Stimulated activated CD8-positive, alpha-beta memory T cell treated with anti-CD3 and anti-CD28 coated beads, Interleukin-7, amount 100 ng/mL, for 48 hours (primary cell): Measurements from ENCODE around the gene COX4I1.
"Not testable (repeated sequence)": the region's sequence is repeated elsewhere in the genome, so short reads cannot be mapped to it uniquely, and the experiment has no call there.

Experiments used
- DNase-seq, 2 donors: peaks; one replicate each; pipeline ENCODE4 v3.0.0-alpha.2; 2020; ENCODE audit warnings: low read depth in 1 of 2; ENCODE audit errors: extremely low read depth in 1 of 2

COX4I1 gene

DNA sequence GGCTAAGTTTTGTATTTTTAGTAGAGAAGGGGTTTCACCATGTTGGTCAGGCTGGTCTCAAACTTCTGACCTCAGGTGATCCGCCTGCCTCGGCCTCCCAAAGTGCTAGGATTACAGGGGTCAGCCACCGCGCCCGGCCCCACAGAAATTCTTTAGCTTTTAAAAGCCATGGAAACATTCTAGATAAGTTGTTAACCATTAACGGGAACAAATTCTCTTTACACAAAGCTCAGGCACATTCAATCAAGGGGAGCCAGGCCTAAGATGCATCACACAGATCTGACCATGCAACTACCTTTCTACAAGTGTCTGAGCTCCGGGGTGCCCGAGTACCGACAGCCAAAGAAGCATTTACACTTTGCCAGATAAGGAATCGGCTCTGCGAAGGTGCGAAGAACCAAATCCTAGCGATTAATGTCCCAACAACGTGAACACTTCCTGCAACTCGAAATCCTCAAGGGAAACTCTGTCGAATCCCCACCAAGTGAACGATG lies 1.2 kb upstream of the COX4I1 start:
- no peak for DNase-seq

DNA sequence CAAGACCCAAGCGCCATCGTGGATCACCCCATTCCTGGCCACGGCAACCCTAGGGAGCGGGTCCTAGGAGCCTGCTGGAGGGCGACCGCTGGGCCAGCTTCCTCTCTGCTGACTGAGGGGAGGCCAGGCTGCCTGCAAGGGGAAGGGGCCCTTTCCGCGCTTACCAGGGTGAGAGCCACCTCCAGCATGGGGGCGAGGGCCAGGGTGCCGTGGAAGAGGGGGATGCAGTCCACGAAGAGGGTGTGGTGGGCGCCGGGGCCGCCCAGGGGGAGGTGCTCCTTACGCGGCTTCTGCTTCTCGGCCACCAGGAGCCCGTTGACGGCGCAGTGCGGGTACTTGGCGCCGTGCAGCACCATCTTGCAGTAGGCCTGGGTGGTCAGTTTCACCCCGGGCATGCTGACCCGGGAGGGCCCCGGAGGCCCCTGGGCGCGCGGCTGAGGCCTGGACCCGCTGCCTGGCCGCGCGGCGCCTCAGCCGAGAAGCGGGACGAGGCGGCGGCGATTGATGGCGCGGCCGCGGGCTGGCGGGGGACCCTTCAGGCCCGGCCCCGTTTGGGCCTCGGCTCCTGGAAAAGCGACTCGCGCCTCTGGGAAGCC lies 496 bp upstream of the COX4I1 start:
- peak in 1 of 2 donors; percentile 11 for DNase-seq

DNA sequence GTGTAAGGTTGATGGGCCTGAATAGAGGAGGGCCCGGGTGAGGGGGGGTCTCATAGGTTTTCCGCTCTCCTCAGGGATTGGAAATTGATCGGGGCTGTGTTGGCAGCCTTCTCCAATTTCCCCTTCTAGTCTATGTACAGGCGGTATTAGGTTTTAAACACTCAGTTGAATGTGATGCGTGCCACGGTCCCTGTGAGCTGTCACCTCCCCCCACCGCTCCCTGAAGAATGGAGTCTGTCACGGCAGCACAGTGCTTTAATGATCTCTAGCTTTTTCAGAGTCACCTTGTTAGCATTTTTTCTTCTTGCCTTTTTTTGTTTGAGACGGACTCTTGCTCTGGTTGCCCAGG lies 800 bp downstream of the COX4I1 start:
- no peak for DNase-seq

DNA sequence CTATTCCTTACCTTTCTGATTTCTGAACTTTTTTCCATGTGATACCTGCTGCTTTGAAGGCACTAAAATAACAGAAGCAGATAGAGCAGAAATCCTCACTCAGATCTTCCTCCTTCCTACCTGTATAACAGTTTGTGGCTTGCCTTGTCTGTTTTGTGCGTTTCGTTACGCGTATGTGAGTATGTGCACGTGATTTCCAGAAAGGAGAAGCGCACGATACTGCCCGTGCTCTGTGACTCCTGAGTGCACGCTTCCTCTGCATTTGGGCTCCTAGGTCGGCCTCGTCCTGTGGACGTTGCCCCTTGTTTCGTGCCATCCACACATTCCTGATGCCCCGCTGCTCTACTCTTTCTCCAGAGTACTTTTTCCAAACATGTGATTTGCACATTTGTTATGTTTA lies 4.1 kb downstream of the COX4I1 start:
- no peak for DNase-seq

DNA sequence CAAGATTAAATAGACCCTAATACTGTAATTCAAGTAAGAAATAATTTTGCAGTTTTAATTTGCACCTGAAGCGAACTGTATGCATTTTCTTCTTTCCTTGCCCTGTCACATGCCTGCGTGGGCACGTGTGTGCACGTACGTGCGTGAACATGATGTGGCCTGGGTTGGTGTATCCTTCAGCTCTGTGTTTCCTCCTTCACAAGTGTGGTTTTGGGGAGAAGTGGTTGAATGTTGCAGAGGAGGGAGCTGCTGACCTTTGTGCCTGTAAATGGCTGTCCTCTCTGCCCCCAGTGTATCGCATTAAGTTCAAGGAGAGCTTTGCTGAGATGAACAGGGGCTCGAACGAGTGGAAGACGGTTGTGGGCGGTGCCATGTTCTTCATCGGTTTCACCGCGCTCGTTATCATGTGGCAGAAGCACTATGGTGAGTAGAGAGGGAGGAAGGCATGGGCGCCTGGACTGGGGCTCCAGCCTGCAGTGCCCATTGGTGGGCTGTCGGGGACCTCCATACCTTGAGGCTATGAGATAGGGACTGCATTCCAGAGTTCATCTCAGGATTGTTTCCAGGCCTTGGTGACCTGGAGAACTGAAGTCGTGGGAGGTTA lies 6.0 kb downstream of the COX4I1 start:
- DNase-seq = no peak

DNA sequence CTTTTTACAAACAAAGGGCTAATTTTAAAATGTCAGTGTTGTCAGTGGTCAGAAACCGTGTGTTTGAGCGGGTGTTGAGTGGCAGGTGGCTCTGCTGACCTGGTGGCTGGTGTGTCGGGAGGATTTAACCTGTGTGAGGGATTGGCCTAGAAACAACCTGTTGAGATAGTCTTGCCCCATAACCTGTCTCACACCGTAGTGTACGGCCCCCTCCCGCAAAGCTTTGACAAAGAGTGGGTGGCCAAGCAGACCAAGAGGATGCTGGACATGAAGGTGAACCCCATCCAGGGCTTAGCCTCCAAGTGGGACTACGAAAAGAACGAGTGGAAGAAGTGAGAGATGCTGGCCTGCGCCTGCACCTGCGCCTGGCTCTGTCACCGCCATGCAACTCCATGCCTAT lies 7.0 kb downstream of the COX4I1 start:
- no peak for DNase-seq

DNA sequence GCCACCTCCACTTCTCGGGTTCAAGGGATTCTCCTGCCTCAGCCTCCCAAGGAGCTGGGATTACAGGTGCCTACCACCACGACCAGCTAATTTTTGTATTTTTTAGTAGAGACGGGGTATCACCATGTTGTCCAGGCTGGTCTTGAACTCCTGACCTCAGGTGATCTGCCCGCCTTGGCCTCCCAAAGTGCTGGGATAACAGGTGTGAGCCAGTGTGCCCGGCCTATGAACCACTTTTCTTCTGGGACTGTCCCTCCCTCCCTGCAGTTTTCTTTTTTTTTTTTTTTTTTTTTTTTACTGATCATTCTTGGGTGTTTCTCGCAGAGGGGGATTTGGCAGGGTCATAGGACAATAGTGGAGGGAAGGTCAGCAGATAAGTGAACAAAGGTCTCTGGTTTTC lies 7.8 kb downstream of the COX4I1 start:
- not testable (repeated sequence) for DNase-seq

DNA sequence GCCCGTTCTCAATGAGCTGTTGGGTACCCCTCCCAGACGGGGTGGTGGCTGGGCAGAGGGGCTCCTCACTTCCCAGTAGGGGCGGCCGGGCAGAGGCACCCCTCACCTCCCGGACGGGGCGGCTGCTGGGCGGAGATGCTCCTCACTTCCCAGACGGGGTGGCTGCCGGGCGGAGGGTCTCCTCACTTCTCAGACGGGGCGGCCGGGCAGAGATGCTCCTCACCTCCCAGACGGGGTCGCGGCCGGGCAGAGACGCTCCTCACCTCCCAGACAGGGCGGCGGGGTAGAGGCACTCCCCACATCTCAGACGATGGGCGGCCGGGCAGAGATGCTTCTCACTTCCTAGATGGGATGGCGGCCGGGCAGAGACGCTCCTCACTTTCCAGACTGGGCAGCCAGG lies 8.6 kb downstream of the COX4I1 start:
- not testable (repeated sequence) for DNase-seq

DNA sequence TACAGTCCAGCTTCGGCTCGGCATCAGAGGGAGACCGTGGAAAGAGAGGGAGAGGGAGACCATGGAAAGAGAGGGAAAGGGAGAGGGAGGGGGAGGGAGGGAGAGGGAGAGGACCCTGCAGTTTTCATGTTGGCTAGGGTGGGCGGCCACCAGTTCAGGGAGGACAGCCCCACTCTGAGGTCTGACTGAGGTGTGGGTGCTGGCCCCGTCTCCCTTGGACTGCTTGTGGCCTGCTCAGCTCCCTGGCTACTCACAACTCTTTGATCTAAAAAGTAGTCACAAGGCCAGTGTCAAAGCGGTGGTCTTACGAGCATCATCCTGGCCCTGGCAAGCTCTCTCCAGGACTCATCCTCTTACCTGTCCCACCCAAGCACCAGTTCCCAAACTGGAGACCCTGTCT lies 9.4 kb downstream of the COX4I1 start:
- no peak for DNase-seq

DNA sequence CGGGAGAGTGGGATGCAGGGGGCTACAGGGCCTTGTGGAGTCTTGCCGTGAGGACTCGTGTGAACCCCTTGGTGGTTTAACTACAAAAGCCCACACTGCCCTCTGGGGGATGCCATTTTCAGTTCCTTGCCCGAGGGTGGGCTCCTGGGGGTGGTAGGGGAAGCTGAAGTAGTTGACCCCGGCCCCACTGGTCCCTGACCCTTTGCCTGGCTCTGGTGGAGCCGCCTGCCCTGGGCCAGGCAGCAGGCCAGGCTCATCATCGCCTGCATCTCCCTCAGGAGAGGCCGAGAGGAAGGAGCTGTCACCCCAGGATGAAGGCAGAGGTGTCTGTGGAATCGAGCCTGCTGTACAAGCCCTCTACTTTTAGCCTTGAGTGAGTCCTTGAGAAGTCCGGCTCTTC lies 10.2 kb downstream of the COX4I1 start:
- no peak for DNase-seq

DNA sequence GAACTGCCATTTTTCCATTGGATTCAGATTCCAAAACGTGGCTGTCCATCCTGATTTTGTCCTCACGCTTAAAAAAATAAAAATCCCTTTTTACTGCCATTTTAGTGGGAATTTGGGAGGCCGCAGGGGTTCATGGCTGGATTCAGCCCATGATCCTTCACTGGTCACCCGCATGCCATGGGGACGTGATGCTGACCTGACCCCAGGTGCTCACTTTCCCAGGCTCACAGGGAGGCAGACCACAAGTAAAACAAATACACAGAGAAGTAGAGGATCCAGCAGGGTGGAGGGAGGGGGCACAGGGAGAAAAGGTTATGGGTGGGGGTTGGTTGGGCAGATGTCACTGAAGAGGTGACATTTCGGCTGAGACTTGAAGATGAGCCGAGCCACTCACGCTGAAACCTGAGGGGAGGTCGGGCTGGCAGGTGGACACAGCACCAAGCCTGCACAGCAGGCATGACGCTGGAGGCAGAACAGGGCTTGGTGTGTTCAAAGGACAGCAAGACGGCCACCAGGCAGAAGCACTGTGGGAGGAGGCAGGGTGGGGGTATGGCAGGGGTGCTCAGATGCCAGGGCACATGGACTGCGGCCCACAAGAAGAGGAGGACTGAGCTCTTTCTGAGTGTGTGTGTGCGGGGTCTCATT lies 10.7 kb downstream of the COX4I1 start:
- no peak for DNase-seq

DNA sequence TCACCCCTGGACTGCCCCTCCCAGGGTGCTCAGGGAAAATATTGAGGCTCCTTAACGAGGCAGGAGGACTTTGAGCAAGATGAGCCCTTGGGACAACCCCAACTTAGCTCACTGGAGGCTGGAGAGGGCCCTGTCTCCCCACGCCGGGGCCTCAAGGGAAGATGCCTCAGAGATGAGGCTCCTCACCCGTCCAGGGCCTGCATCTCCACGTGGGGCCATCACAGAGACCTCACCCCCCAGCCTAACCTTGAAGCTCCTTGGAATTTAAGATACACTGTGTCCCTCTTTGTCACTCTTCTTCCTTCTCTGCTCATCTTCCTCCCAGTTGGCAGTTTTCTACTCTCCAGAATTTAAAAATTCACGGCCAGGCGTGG lies 11.2 kb downstream of the COX4I1 start:
- no peak for DNase-seq

DNA sequence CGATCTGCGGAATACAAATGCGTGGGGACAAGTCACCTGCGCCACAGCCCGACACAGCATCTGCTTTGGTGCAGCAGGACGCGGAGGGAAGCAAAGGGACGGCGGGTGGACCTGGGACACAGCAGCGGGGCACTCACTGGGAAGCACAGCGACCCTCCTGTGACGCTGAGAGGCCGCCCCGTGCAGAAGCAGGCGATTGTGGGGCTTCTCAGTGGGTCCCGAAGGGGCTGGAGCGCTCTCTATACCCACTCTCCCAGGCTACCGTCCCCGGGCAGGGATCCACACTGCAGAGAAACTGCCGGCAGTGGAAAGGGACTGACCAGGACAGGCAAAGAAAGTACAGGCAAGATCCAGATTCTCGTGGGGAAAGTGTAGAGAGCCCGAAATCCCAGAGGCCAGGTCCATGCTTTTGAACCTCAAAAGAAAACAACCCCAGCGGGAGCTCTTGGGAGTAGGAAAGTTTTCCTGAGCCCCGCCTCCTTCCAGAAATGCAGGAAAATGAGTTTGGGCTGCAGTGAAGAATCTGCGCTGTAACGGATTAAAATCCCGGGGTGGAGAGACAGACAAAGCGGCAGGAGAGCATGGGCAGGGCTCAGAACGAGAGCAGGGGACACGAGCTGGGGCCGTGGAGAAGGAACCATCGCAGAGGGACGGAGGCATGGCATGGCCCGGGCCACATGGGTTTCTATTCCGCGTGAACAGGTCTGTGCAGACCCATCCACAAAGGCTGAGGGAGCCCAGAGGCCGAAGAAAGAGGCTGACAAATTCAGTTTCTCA lies 12.7 kb downstream of the COX4I1 start:
- DNase-seq = no peak

DNA sequence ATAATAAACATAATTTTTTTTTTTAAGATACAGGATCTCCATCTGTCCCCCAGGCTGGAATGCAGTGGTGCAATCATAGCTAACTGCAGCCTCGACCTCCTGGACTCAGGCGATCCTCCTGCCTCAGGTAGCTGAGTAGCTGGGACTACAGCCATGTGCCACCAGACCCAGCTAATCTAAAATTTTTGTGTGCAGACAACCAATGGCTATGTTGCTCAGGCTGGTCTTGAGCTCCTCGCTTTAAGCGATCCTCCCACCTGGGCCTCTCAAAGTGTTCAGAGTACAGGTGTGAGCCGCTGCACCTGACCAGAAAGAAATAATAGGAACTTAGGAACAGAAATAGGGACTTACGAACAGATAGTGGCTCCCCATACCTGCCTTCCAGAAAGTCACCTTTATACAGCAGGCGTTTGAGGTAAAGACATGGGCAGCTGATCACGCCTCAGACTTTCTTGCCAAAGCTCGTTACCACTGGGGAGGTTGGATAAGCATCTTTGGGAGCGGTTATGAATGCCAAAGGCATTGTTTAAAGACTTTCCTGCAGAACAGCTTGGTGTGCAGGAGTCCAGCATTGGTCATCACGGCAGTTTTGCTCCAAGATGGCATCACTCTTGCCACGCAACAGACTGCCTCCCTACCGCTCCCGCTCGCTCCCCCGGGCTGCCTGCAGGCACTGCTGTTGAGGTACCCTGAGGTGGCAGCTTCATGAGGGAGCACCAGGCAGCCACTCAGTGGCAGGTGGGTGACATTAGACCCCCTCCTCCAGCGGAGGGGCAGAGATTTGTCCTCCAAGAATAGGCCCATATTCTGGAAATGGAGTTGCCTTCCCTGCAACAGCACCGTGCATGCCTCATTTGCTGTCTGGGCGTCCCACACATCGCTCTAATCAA lies 13.6 kb downstream of the COX4I1 start:
- no peak for DNase-seq

DNA sequence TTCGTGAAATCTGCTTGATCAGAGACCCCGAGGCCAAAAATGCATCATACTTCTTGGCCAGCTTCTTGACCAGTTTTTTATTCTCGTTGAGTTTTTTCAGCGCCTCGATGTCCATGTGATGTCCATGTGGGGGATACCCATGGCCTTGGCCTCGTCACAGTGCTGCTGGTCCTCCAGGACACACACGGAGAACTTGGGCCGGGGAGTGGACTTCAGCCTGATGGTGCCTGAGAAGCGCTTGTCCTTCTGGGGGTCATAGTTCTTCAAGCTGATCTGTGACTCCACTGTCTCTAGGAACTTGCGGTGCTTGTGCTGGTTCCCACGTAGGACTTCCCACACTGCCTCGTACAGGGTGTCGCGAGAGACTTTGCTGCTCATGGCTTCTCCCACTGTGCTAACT lies 16.7 kb downstream of the COX4I1 start:
- DNase-seq = no peak

DNA sequence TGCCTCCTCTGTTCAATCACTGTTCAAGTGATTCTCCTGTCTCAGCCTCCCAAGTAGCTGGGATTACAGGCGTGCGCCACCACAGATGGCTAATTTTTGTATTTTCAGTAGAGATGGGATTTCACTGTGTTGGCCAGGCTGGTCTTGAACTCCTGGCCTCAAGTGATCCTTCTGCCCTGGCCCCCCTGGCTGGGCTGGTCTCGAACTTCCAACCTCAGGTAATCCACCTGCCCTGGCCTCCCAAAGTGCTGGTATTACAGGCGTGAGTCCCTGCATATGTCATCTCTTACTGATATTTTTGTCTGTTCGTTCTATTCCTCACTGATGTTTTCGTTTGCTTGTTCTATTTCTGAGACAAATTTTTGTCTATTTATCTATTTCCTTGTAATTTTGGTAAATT lies 17.7 kb downstream of the COX4I1 start:
- not testable (repeated sequence) for DNase-seq

DNA sequence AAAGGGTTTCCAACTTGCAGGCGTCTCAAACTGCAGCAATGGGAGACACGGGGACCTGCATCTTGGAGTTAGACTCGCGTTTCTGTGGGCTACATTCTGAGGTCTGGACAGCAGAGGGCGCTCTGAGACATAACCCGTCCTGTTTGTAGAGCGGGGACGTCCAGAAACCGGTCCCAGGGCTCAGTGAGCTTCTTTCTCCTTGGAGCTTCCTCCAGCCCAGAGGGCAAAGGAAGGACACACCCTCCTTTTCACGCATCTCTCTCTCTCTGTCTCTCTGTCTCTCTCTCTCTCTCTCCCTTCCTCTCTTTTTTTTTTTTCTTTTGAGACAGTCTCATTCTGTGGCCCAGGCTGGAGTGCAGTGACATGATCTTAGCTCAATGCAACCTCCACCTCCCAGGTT lies 19.8 kb downstream of the COX4I1 start:
- peak; percentile 63 to 75 for DNase-seq

DNA sequence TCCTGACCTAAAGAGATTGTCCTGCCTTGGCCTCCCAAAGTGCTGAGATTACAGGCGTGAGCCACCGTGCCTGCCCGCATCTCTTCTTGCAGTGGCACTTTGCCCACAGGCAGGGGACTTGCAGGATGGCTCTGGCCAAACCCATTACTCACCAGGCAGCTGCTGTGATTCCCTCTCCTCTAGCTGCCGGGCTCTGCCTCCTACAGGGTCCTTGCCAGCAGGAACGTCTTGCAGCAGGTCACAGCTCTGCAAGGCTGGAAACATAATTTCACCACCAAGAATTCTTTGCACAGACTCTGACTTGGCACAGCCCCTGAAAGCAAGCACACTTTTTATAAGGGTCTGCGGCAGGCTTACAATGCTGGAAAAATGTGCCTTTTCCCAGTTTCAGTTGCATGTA lies 20.3 kb downstream of the COX4I1 start:
- no peak for DNase-seq

DNA sequence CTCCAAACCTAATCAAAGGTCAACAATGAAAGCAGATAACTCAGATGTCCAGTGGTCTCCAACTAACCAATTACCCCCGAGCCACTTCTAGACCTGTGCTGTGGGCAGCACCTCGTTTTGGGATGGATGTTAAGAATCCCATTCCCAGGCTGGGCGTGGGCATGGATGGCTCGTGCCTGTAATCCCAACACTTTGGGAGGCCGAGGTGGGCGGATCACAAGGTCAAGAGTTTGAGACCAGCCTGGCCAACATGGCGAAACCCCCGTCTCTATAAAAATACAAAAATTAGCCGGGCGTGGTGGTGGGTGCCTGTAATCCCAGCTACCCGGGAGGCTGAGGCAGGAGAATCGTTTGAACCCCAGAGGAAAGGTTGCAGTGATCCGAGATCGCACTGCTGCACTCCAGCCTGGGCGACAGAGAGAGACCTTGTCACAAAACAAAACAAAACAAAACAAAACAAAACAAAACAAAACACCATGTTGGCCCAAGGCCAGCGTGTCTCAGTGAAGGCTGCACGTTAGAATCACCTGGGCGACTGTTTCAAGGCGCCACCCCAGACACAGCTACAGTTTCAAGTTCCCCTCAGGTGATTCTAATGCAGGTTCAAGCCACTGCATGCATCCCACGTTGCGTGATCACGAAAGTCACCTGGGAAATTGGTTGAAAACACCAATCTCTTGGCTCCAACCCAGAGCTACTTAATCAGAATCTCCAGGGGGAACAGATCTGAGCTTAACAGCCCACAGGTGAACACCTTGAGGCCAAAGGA lies 21.3 kb downstream of the COX4I1 start:
- no peak for DNase-seq
